Endothelial cell of umbilical vein (primary cell): Measurements from ENCODE around the gene RAB37.
A peak's percentile ranks its signal among the peaks of the same experiment; 100 is the strongest.

Source experiments
- EZH2 ChIP-seq: IDR thresholded peaks from 2 replicates; pipeline ENCODE4 v1.6.1; 2012; ENCODE audit warnings: borderline replicate concordance, low read depth, mild to moderate bottlenecking, moderate library complexity, low read length, inconsistent platforms; ENCODE audit not compliant: severe bottlenecking
- FOS ChIP-seq: IDR thresholded peaks from 2 replicates; pipeline ENCODE4 v1.6.1; 2011; ENCODE audit warnings: mild to moderate bottlenecking, low read length, moderate library complexity, borderline replicate concordance; ENCODE audit not compliant: insufficient read depth
- POLR2A ChIP-seq: IDR thresholded peaks from 2 replicates; pipeline ENCODE4 v1.6.1; 2012; ENCODE audit warnings: low read depth, mild to moderate bottlenecking, control low read depth, low read length
- POLR2AphosphoS5 ChIP-seq: IDR thresholded peaks from 2 replicates; pipeline ENCODE4 v1.6.1; 2012; ENCODE audit warnings: low read depth, mild to moderate bottlenecking, control low read depth, low read length, moderate library complexity; ENCODE audit not compliant: insufficient read depth
- TF ChIP-seq, protein P1 (sequence below), 2 donors: IDR thresholded peaks; 1 replicate in 1 of 2; 2 replicates in 1 of 2; pipeline ENCODE4 v1.5.1; 2011; ENCODE audit warnings: low read length in 2 of 2, mild to moderate bottlenecking in 2 of 2, moderate library complexity in 2 of 2, control low read depth in 1 of 2, inconsistent platforms in 1 of 2, low read depth in 1 of 2; ENCODE audit not compliant: insufficient read depth in 1 of 2; ENCODE audit errors: extremely low read depth in 1 of 2
- TF ChIP-seq, protein P2 (sequence below): IDR thresholded peaks from 2 replicates; pipeline ENCODE4 v1.6.1; 2011; ENCODE audit not compliant: insufficient read depth, insufficient read length

DNA sequence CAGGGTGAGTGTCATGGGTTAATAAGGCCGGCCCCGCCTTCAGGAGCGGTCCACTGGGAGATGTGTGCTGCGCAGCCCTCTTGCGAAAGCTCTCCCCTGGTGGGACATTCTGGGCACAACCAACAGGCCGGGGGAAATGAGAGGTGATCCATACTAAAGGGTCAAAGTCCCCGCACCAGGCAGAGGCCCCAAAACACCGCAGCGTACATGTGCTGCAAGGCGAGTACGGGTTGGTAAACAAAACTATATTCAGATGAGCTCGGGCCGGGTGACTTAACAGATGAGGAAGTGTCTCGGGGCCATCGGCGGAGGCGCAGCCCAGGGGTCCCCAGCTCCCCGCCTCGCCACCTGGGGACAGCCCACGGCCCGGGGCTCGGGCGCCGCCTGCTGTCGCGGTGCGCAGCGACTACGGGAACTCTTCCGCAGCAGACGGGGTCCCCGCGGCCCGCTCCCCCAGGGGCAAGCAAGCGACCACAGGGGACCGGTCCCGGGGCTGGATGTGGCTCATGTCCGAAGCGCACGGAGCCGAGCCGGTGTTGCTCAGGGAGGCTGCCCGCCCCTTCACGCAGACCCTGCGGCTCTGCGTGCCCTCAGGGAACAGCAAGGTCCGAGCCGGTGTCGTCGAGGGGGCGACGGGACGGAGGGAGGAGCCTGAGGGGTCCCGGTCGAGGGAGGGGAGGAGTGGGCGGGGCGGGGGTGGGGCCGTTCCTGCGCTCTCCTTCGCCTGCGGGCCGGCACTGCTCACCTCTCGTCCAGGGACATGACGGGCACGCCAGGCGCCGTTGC, at the start of gene RAB37:
- TF ChIP-seq, protein P1, sequence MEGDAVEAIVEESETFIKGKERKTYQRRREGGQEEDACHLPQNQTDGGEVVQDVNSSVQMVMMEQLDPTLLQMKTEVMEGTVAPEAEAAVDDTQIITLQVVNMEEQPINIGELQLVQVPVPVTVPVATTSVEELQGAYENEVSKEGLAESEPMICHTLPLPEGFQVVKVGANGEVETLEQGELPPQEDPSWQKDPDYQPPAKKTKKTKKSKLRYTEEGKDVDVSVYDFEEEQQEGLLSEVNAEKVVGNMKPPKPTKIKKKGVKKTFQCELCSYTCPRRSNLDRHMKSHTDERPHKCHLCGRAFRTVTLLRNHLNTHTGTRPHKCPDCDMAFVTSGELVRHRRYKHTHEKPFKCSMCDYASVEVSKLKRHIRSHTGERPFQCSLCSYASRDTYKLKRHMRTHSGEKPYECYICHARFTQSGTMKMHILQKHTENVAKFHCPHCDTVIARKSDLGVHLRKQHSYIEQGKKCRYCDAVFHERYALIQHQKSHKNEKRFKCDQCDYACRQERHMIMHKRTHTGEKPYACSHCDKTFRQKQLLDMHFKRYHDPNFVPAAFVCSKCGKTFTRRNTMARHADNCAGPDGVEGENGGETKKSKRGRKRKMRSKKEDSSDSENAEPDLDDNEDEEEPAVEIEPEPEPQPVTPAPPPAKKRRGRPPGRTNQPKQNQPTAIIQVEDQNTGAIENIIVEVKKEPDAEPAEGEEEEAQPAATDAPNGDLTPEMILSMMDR (IDR thresholded peaks at IDR 0.05; ENCODE audit: extremely low read depth in 1 of 2, insufficient read depth in 1 of 2, low read depth in 1 of 2, low read length in 2 of 2) = peak in 1 of 2 donors; percentile 41
- TF ChIP-seq POLR2A (no peak), POLR2AphosphoS5 (no peak), EZH2 (peak; percentile 92), FOS (no peak)
- TF ChIP-seq, protein P2, sequence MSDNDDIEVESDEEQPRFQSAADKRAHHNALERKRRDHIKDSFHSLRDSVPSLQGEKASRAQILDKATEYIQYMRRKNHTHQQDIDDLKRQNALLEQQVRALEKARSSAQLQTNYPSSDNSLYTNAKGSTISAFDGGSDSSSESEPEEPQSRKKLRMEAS = no peak
